Measurements from ENCODE around the gene ATP9B. TPM values are rescaled to one million over a fixed set of nuclear protein-coding genes. Genes with fewer than 3 reads are reported as not detected.

The ATP9B gene
- total RNA-seq, 1 donor from 2014 or later: 37.3 TPM

GRCh38 chr18:79337620-79338019 is 268.4 kb downstream of the ATP9B start:
- peaks cover 26% of the 10 kb centered on the region for H3K36me3 Mint-ChIP-seq (ENCODE audit: low read depth, unreplicated experiment)
- no peak overlapping the region for H3K27ac Mint-ChIP-seq (ENCODE audit: unreplicated experiment)
- no peaks in the 10 kb centered on the region for H3K9me3 Mint-ChIP-seq (ENCODE audit: unreplicated experiment)
- no peak for DNase-seq (ENCODE audit: low spot score)
- H3K27me3 Mint-ChIP-seq (ENCODE audit: unreplicated experiment): peaks cover 13% of the 10 kb centered on the region
- TF ChIP-seq CTCF (IDR thresholded peaks at IDR 0.05; ENCODE audit: unreplicated experiment): no peak
- H3K4me3 Mint-ChIP-seq (ENCODE audit: unreplicated experiment): no peak overlapping the region
- peaks cover 36% of the 10 kb centered on the region for H3K4me1 Mint-ChIP-seq (ENCODE audit: unreplicated experiment)

- no peak for DNase-seq (ENCODE audit: low spot score)
- Mint-ChIP-seq H3K36me3 (ENCODE audit: low read depth, unreplicated experiment) (peaks cover 30% of the 10 kb centered on the region), H3K4me3 (ENCODE audit: unreplicated experiment) (no peak overlapping the region), H3K27me3 (ENCODE audit: unreplicated experiment) (peaks cover 10% of the 10 kb centered on the region), H3K4me1 (ENCODE audit: unreplicated experiment) (peaks cover 36% of the 10 kb centered on the region), H3K27ac (ENCODE audit: unreplicated experiment) (peak overlapping the region; percentile 43), H3K9me3 (ENCODE audit: unreplicated experiment) (no peaks in the 10 kb centered on the region)
- TF ChIP-seq CTCF (IDR thresholded peaks at IDR 0.05; ENCODE audit: unreplicated experiment): no peak
Observed at GRCh38 chr18:79339094-79339908, 270.1 kb downstream of the ATP9B start.

GRCh38 chr18:79343567-79344207 is 274.5 kb downstream of the ATP9B start:
- Mint-ChIP-seq H3K36me3 (ENCODE audit: low read depth, unreplicated experiment) (peaks cover 47% of the 10 kb centered on the region), H3K4me3 (ENCODE audit: unreplicated experiment) (no peak overlapping the region), H3K9me3 (ENCODE audit: unreplicated experiment) (no peaks in the 10 kb centered on the region), H3K27me3 (ENCODE audit: unreplicated experiment) (peaks cover 14% of the 10 kb centered on the region), H3K27ac (ENCODE audit: unreplicated experiment) (no peak overlapping the region), H3K4me1 (ENCODE audit: unreplicated experiment) (peaks cover 11% of the 10 kb centered on the region)
- no peak for TF ChIP-seq CTCF (IDR thresholded peaks at IDR 0.05; ENCODE audit: unreplicated experiment)
- no peak for DNase-seq (ENCODE audit: low spot score)

GRCh38 chr18:79344208-79344581 is 275.0 kb downstream of the ATP9B start:
- Mint-ChIP-seq H3K9me3 (ENCODE audit: unreplicated experiment) (no peaks in the 10 kb centered on the region), H3K27me3 (ENCODE audit: unreplicated experiment) (peaks cover 11% of the 10 kb centered on the region), H3K27ac (ENCODE audit: unreplicated experiment) (no peak overlapping the region), H3K4me3 (ENCODE audit: unreplicated experiment) (peak overlapping the region; percentile 31), H3K36me3 (ENCODE audit: low read depth, unreplicated experiment) (peaks cover 45% of the 10 kb centered on the region), H3K4me1 (ENCODE audit: unreplicated experiment) (peaks cover 9% of the 10 kb centered on the region)
- TF ChIP-seq CTCF (IDR thresholded peaks at IDR 0.05; ENCODE audit: unreplicated experiment): no peak
- no peak for DNase-seq (ENCODE audit: low spot score)

- H3K27me3 Mint-ChIP-seq (ENCODE audit: unreplicated experiment): peaks cover 10% of the 10 kb centered on the region
- H3K9me3 Mint-ChIP-seq (ENCODE audit: unreplicated experiment): no peaks in the 10 kb centered on the region
- DNase-seq (ENCODE audit: low spot score): no peak
- H3K4me3 Mint-ChIP-seq (ENCODE audit: unreplicated experiment): peak overlapping the region; percentile 80
- H3K27ac Mint-ChIP-seq (ENCODE audit: unreplicated experiment): no peak overlapping the region
- H3K36me3 Mint-ChIP-seq (ENCODE audit: low read depth, unreplicated experiment): peaks cover 45% of the 10 kb centered on the region
- peaks cover 8% of the 10 kb centered on the region for H3K4me1 Mint-ChIP-seq (ENCODE audit: unreplicated experiment)
- no peak for TF ChIP-seq CTCF (IDR thresholded peaks at IDR 0.05; ENCODE audit: unreplicated experiment)
Observed at GRCh38 chr18:79345366-79345765, 276.2 kb downstream of the ATP9B start.

Data from endothelial cell (in vitro differentiated cells).